ENCODE data around the gene CCNT1.
"Not testable (repeated sequence)": the region's sequence is repeated elsewhere in the genome, so short reads cannot be mapped to it uniquely, and the experiment has no call there.

Gene CCNT1

DNA sequence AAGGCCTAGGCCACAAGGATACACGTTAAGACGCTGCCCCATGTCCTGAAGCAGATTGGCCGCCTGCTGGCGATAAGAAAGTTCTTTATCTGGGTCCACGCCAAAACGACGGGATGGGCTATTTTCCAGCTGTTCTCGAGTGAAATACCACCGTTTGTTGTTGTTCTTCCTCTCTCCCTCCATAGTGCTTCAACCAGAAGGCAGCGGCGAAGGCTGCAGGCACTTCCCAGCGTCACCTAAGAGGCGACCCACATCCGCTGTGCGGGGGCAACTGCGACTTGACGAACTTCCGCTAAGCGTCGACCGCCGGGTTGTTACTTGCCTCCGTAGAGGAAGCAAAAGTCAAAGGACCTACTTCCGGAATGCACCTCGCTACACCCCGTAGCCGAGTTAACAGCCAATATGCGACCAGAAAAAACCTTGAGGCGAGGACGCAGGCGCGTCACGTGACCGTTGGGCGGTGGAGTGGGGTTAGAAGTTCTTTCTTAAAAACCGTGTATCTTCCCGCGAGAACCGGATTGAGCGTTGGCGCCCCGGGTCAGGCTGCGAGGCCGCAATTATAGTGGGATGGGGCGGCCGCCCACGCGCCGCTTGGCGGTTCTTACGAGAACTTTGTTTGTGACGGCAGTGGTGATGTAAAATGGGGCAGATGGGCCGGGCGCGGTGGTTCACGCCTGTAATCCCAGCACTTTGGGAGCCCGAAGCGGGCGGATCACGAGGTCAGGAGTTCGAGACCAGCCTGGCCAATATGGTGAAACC is at the start of gene CCNT1:
CCNT1 (minus strand) TSS at position 215 of the 759 bp plus-strand sequence; CDS start at position 183, 32 bp downstream.
- peak; percentile 100 for DNase-seq

GRCh38 chr12:48765753-48766162 is 49.3 kb upstream of the CCNT1 start:
- no peak for DNase-seq

- DNase-seq: no peak
Observed at GRCh38 chr12:48764521-48764920, 48.0 kb upstream of the CCNT1 start.

- DNase-seq: no peak
Observed at GRCh38 chr12:48758737-48759136, 42.2 kb upstream of the CCNT1 start.

GRCh38 chr12:48758186-48758585 is 41.7 kb upstream of the CCNT1 start:
- no peak for DNase-seq

- DNase-seq: no peak
Observed at GRCh38 chr12:48750769-48751356, 34.4 kb upstream of the CCNT1 start.

- no peak for DNase-seq
Observed at GRCh38 chr12:48750215-48750614, 33.7 kb upstream of the CCNT1 start.

- no peak for DNase-seq
Observed at GRCh38 chr12:48744251-48745008, 27.9 kb upstream of the CCNT1 start.

DNA sequence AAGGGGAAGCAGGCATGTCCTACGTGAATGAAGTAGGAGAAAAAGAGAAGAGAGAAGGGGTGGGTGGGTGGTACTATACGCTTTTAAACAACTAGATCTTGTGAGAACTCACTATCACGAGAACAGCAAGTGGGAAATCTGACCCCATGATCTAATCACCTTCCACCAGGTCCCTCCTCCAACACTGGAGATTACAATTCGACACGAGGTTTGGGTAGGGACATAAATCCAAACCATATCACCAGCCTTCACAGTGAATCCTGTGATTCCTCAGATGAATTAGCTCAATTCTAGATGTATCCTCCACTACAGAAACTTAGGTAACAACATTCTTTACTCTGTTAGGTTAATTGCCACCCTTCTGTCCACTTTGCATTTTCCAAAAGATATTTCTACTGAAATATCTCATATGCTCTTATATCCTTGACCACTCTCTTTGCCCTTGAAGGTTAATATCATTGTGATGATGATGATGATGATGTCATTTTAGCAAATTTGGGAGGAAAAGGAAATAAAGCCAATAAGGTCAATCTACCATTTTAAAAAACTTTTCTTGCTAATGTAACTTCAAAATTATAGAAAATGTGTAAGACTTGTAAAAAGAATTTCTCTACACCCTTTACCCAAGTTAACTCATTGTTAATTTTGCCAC is 23.2 kb upstream of the CCNT1 start:
- no peak for DNase-seq

GRCh38 chr12:48736456-48736855 is 19.9 kb upstream of the CCNT1 start:
- no peak for DNase-seq

DNA sequence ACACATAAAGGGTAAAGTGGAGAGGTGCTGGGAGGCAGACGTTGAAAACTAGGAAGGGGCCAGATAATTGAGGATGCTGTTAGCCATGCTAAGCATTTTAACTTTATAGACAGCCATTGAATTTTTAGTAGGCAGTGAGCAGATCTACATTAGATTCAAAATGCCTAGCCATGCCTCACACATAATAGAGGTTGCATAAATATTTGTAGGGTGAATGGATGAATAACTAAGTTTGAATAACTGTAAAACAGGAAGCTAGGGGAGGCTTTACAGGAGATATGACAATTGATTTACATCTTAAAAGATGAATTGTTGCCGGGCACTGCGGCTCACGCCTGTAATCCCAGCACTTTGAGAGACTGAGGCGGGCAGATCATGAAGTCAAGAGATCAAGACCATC is 12.3 kb upstream of the CCNT1 start:
- no peak for DNase-seq

GRCh38 chr12:48720737-48721136 is 4.2 kb upstream of the CCNT1 start:
- DNase-seq: not testable (repeated sequence)

- DNase-seq: not testable (repeated sequence)
Observed at GRCh38 chr12:48720171-48720570, 3.7 kb upstream of the CCNT1 start.

- DNase-seq: not testable (repeated sequence)
Observed at GRCh38 chr12:48719002-48719401, 2.5 kb upstream of the CCNT1 start.

GRCh38 chr12:48717252-48717695 is 767 bp upstream of the CCNT1 start:
- no peak for DNase-seq

DNA sequence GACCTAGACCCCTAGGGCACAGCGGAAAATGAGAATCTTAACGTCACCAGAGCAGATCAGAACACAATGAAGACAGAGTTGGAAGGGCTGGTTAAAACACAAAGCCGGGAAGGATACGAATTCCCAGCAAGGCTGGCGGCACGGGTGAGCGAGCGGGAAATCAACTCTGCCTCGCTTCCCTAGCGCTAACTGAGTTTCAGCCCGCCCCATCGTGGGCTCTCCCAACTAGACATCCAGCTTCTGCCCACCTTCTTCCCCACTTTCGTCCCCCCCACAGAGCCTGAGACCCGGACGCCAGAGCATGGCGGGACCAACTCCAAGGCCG is 377 bp downstream of the CCNT1 start:
- no peak for DNase-seq

DNA sequence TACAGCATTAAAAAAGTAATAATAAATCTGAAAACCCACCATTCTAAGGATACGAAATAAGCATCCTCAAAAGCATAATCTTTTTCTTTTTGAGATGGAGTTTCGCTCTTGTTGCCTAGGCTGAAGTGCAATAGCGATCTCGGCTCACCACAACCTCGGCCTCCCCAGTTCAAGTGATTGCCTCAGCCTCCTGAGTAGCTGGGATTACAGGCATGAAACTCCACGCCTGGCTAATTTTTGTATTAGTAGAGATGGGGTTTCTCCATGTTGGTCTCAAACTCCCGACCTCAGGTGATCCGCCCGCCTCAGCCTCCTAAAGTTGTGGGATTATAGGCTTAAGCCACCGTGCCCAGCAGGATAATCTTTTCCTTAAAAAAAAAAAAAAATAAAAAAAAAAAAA is 4.3 kb downstream of the CCNT1 start:
- DNase-seq: no peak

GRCh38 chr12:48698822-48699221 is 17.7 kb downstream of the CCNT1 start:
- not testable (repeated sequence) for DNase-seq

DNA sequence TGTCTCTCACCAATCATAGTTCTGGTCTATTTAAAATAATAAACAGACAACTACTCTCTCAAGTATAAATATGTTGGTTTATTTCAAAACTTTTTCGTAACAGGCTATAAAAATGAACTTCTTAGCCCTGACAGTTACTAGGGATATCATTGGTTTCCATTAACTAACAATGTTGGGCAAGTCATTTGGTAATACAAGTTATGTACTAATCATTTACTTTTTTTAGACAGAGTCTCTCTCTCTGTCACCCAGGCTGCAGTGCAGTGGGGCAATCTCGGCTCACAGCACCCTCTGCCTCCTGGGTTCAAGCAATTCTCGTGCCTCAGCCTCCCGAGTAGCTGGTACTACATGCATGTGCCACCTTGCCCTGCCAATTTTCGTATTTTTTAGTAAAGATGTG is 19.9 kb downstream of the CCNT1 start:
- no peak for DNase-seq

DNA sequence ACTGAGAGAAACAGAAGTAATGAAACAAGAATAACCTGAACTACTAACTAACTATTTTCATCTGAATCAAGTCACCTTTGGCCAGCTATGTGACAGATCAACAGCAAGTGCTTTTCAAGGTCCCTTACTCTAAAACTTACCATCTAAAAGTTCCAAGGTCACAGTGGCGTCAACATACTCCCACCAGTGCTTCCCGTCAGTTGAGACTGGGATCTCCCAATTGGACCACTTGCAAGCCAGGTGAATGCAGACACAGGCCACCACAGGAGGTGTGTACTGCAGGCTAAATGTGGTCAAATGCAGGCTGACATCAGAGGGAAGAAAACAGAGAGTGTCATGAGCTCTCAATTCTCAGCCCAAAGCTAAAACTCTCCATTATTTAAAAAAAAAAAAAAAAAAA is 20.6 kb downstream of the CCNT1 start:
- DNase-seq: no peak

DNA sequence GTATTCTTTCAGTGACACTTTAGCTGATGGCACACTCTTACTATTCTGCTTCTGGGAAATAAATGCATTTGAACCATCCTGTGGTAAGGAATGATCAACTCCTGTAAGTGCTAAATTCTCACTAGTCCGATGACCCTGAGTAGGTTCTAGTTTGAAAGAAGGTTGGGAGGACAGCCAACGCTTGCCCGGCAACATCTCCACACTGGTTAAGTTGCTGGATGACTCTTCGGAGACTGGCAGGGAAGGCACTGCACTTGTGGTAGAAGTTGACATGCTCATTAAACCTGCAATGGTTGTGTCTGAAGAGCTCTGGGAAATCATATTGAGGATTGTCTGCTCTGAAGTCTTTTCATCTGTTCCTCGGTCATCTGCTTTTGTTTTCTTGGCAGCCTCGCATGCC is 22.5 kb downstream of the CCNT1 start:
- no peak for DNase-seq

- no peak for DNase-seq
Observed at GRCh38 chr12:48693572-48693971, 22.9 kb downstream of the CCNT1 start.

- no peak for DNase-seq
Observed at GRCh38 chr12:48691826-48692487, 24.6 kb downstream of the CCNT1 start.
